K562 (cell line): Measurements from ENCODE around the gene EWSR1. TPM values are rescaled to one million over a fixed set of nuclear protein-coding genes. Genes with fewer than 3 reads are reported as not detected.

Source experiments
- ATAC-seq: fragments of 200-7000 bp; cut with Tn5 transposase; 3 replicates; pipeline ENCODE4 v1.9.1; 2020; ENCODE audit warnings: moderate library complexity
- BruUV-seq: library from RNA; stranded (reverse); fragments of 400-500 nt; replicated peaks from 2 replicates; lab custom pipeline; 2021; lab: Mats Ljungman, UMichigan
- CTCF ChIA-PET: fragments of 300-600 bp; formaldehyde crosslinking; extraction: SDS; loops from one replicate; lab custom pipeline; 2021; ENCODE audit warnings: low intra/inter-chr PET ratio; lab: Yijun Ruan, JAX
- POLR2A ChIA-PET: fragments of 300-600, 350-650 bp; sonication (Branson Sonifier 250); formaldehyde crosslinking; extraction: SDS; loops from one replicate; lab custom pipeline; 2021; ENCODE audit warnings: antibody characterized with exemption, inconsistent platforms; lab: Yijun Ruan, JAX
- DNase-seq, 4 experiments: peaks; one replicate each; pipeline versions ENCODE4 v3.0.0 to v3.0.0-alpha.2; 2011 to 2018; ENCODE audit warnings: low spot score in 3 of 4, mixed read lengths in 3 of 4; ENCODE audit errors: extremely low read depth in 1 of 4
- FAIRE-seq: peaks from 2 replicates; lab custom pipeline; 2011; peaks lifted over from hg19 to GRCh38; lab: Jason Lieb, UNC
- H2AFZ ChIP-seq: 2 replicates; pipeline ENCODE4 v1.6.0; 2011; ENCODE audit warnings: low read depth, low read length, control low read depth, inconsistent platforms
- H3K27ac ChIP-seq: fragments of 200-600 bp; 3 replicates; pipeline ENCODE4 v1.8.0; 2011; ENCODE audit warnings: low read depth, mild to moderate bottlenecking, control low read depth, inconsistent platforms, low read length, moderate library complexity, mixed read lengths; ENCODE audit errors: extremely low read depth
- H3K27me3 ChIP-seq, 2 experiments: fragments of 300-600 bp in 1 of 2; 2 replicates in 1 of 2; 3 replicates in 1 of 2; pipeline versions ENCODE4 v1.6.0 to v1.8.0; 2011; ENCODE audit warnings: inconsistent platforms in 2 of 2, low read length in 2 of 2, mild to moderate bottlenecking in 1 of 2, mixed read lengths in 1 of 2, moderate library complexity in 1 of 2; ENCODE audit not compliant: control insufficient read depth in 2 of 2, insufficient read depth in 2 of 2
- H3K36me3 ChIP-seq: fragments of 300-600 bp; 3 replicates; pipeline ENCODE4 v1.8.0; 2011; ENCODE audit warnings: mild to moderate bottlenecking, low read length, inconsistent platforms; ENCODE audit not compliant: control insufficient read depth, insufficient read depth
- H3K4me1 ChIP-seq, 2 experiments: fragments of 200-600 bp in 1 of 2; replicated peaks in 1 of 2; 2 replicates in 1 of 2; 3 replicates in 1 of 2; pipeline versions ENCODE4 v1.5.1 to v1.8.0; 2011; ENCODE audit warnings: inconsistent platforms in 2 of 2, low read length in 2 of 2, mild to moderate bottlenecking in 1 of 2, mixed read lengths in 1 of 2, moderate library complexity in 1 of 2; ENCODE audit not compliant: control insufficient read depth in 2 of 2, insufficient read depth in 2 of 2
- H3K4me2 ChIP-seq: 2 replicates; pipeline ENCODE4 v1.6.1; 2011; ENCODE audit warnings: low read length, control low read depth, inconsistent platforms, mixed read lengths; ENCODE audit not compliant: insufficient read depth
- H3K4me3 ChIP-seq: fragments of 200-600 bp; sonication (generic), shearing (Covaris generic); 2 replicates; pipeline ENCODE4 v1.5.1; 2016; ENCODE audit warnings: control low read depth, inconsistent platforms
- H3K79me2 ChIP-seq: fragments of 200-600 bp; 3 replicates; pipeline ENCODE4 v1.8.0; 2011; ENCODE audit warnings: low read length, inconsistent platforms; ENCODE audit not compliant: control insufficient read depth, insufficient read depth
- H3K9ac ChIP-seq, 2 experiments: 2 replicates each; pipeline versions ENCODE4 v1.6.0 to v1.6.1; 2011; ENCODE audit warnings: low read depth in 2 of 2, low read length in 2 of 2, control low read depth in 1 of 2, inconsistent platforms in 1 of 2, mild to moderate bottlenecking in 1 of 2, mixed read lengths in 1 of 2; ENCODE audit not compliant: insufficient read depth in 1 of 2
- H3K9me1 ChIP-seq: one replicate; pipeline ENCODE4 v1.6.0; 2011; ENCODE audit warnings: inconsistent platforms, mild to moderate bottlenecking, low read length, moderate library complexity; ENCODE audit not compliant: control insufficient read depth, insufficient read depth
- H3K9me3 ChIP-seq: replicated peaks from 2 replicates; pipeline ENCODE4 v1.5.1; 2011; ENCODE audit warnings: low read depth, low read length, inconsistent platforms; ENCODE audit not compliant: control insufficient read depth, insufficient read depth
- H4K20me1 ChIP-seq: replicated peaks from 2 replicates; pipeline ENCODE4 v1.6.1; 2011; ENCODE audit warnings: low read length, inconsistent platforms, mixed read lengths; ENCODE audit not compliant: control insufficient read depth, insufficient read depth
- POLR2G ChIP-seq: fragments of 200-400 bp; formaldehyde crosslinking; IDR thresholded peaks from 2 replicates; pipeline ENCODE4 v1.6.1; 2017; ENCODE audit warnings: low read depth, mild to moderate bottlenecking, antibody characterized with exemption, low read length, moderate library complexity
- ZKSCAN1 ChIP-seq: fragments of 150-350 bp; IDR thresholded peaks from 2 replicates; pipeline ENCODE4 v1.6.1; 2016; ENCODE audit warnings: low read depth, low read length
- WGBS: fragments of 100-300 bp; shearing (Covaris generic); methylation state at CpG from one replicate; pipeline ENCODE4 v1.1.6; 2016; ENCODE audit warnings: low coverage, mixed read lengths; ENCODE audit not compliant: insufficient coverage; ENCODE audit errors: missing lambda C conversion rate; 5-methylcytosine and 5-hydroxymethylcytosine counted together
- in situ Hi-C: fragments of 300-500 bp; cut with MboI; formaldehyde crosslinking; loops from 4 replicates; pipeline ENCODE4 v1.15.0; 2018; ENCODE audit warnings: inconsistent platforms, mixed read lengths
- intact Hi-C: fragments of 100-400 bp; cut with micrococcal nuclease; formaldehyde crosslinking; loops from 2 replicates; pipeline ENCODE4 v1.14.2; 2022
- polyA plus RNA-seq, 8 experiments: library from polyadenylated mRNA; depleted of rRNA in 4 of 8; stranded (reverse) in 5 of 8; unstranded in 3 of 8; fragments of >200 nt; fragmentation: Nextera tagmentation in 2 of 8; fragmentation: Illumina TruSeq in 1 of 8; extraction: Ambion mirVana in 2 of 8; extraction: Trizol in 1 of 8; gene quantifications; 2 replicates each; pipeline versions ENCODE4 v1.2.1 to v1.2.3, GENCODE V29; 2011 to 2014; ENCODE audit warnings: inconsistent platforms in 1 of 8, missing spikeins in 1 of 8
- total RNA-seq, 7 experiments: library from RNA; depleted of rRNA in 6 of 7; stranded (reverse); fragments of >200 nt in 6 of 7; fragmentation: Illumina TruSeq in 2 of 7; extraction: Trizol in 2 of 7; gene quantifications; 2 replicates each; pipeline versions ENCODE4 v1.2.1 to v1.2.3, GENCODE V29; 2011 to 2021; ENCODE audit warnings: low replicate concordance in 1 of 7
- TF ChIP-seq, protein P1 (sequence below): sonication (generic); IDR thresholded peaks from 2 replicates; pipeline ENCODE4 v1.6.1; 2016

The EWSR1 gene
- total and polyA plus RNA-seq, 9 of the 15 experiments (the other 6 are each of a cell fraction or from before 2014, with no cell fraction given) = 83.3 to 450 (median 239) TPM

DNA sequence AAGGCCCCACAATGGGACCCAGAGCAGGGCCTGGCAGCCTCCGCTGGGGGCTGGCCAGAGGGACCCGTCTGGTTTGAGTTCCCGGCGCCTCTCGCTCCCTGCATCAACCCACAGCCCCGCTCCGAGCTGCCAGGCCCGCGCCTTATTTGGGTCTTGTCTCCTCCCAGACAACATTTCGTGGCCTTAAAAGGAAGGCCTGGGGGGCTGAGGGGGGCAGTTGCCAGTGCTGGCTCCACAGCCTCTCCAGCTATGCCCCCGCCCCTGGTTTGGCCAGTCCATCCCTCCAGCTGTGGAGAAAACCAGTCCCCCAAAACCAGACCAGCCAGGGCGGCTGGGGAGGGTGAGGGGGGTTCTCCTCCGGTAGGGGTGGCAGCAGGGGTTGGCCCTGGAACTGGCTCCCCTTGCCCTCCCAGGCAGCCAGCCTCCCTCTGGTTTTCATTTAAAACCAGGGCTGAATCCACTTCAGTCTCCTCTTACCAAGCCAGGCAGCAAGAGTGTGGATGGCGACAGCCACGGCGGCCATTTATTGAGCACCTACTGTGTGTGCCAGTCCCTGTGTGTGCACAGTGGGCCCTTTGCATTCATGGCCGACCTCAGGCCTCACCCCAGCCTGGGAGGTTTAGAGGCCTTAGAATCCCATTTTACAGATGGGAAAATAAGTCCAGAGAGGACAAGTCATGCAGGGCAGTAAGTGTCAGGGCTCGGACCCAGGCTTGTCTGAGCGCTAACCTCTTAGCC, 43.8 kb upstream of the EWSR1 start:
- TF ChIP-seq ZKSCAN1 (peak; percentile 93), POLR2G (peak; percentile 52; the same call in 1 of the 2 replicates)
- TF ChIP-seq, protein P1, sequence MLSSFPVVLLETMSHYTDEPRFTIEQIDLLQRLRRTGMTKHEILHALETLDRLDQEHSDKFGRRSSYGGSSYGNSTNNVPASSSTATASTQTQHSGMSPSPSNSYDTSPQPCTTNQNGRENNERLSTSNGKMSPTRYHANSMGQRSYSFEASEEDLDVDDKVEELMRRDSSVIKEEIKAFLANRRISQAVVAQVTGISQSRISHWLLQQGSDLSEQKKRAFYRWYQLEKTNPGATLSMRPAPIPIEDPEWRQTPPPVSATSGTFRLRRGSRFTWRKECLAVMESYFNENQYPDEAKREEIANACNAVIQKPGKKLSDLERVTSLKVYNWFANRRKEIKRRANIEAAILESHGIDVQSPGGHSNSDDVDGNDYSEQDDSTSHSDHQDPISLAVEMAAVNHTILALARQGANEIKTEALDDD = no peak
- TF ChIP-seq, all 486 proteins: peak for 2
- ChIA-PET CTCF (no interaction called here), POLR2A (interaction anchor here (1.1 kb wide), 1 partner anchor 71 kb away, joined by 4 read pairs; no protein-coding TSS in a partner anchor)
- no peaks in the 10 kb centered on the region for H3K9me1 ChIP-seq
- ATAC-seq (no peak), FAIRE-seq (no peak), DNase-seq (no peak)
- in situ Hi-C loops (no loop called here), intact Hi-C loops (no loop called here)
- no peak overlapping the region for H3K4me3 ChIP-seq
- H3K9ac ChIP-seq = no peak overlapping the region; a peak in 1 of 4 replicates
- BruUV-seq = no TSS peak
- no peak overlapping the region for H2AFZ ChIP-seq
- H3K9me3 ChIP-seq = no peaks in the 10 kb centered on the region
- H4K20me1 ChIP-seq = no peaks in the 10 kb centered on the region
- no peaks in the 10 kb centered on the region for H3K27me3 ChIP-seq
- H3K4me1 ChIP-seq = peaks cover 0 to 15% of the 10 kb centered on the region in 2 experiments; a peak in 2 of 5 replicates
- H3K4me2 ChIP-seq = no peak overlapping the region
- H3K79me2 ChIP-seq = no peaks in the 10 kb centered on the region
- WGBS = 66% methylated on average over 9 of the region's 19 CpGs
- no peaks in the 10 kb centered on the region for H3K36me3 ChIP-seq
- H3K27ac ChIP-seq = no peak overlapping the region
